HL-60 (cell line): ENCODE data around the gene COP1.

Experiments
- DNase-seq, 2 experiments: peaks; one replicate each; pipeline ENCODE4 v3.0.0-alpha.2; 2010 to 2020; ENCODE audit warnings: low read depth in 1 of 2, low spot score in 1 of 2
- H3K27ac ChIP-seq: fragments of 250-450 bp; sonication (Bioruptor Pico); replicated peaks from 2 replicates; pipeline ENCODE4 v1.5.1; 2020; ENCODE audit warnings: mild to moderate bottlenecking, moderate library complexity
- H3K27me3 ChIP-seq: fragments of 250-450 bp; sonication (Bioruptor Pico); 2 replicates; pipeline ENCODE4 v1.5.1; 2021; ENCODE audit warnings: mild to moderate bottlenecking, moderate library complexity; ENCODE audit not compliant: insufficient read depth, poor library complexity, severe bottlenecking
- H3K4me3 ChIP-seq: replicated peaks from 2 replicates; pipeline ENCODE4 v1.5.1; 2011; ENCODE audit warnings: mild to moderate bottlenecking, control low read depth, low read length; ENCODE audit not compliant: insufficient read depth
- CTCF ChIP-seq: IDR thresholded peaks from one replicate; pipeline ENCODE4 v1.5.1; 2011; ENCODE audit warnings: low read length, control low read depth, inconsistent platforms; ENCODE audit not compliant: insufficient read depth
- GABPA ChIP-seq: IDR thresholded peaks from 2 replicates; pipeline ENCODE4 v1.6.1; 2012; ENCODE audit warnings: low read depth
- POLR2AphosphoS5 ChIP-seq: IDR thresholded peaks from 2 replicates; pipeline ENCODE4 v1.6.1; 2012; ENCODE audit warnings: low read depth
- SPI1 ChIP-seq: IDR thresholded peaks from 2 replicates; pipeline ENCODE4 v1.6.1; 2012; ENCODE audit warnings: low read depth, mild to moderate bottlenecking, borderline replicate concordance
- TF ChIP-seq, protein P1 (sequence below): IDR thresholded peaks from 2 replicates; pipeline ENCODE4 v1.6.1; 2012; ENCODE audit warnings: low read depth; ENCODE audit not compliant: insufficient replicate concordance

Gene COP1

GRCh38 chr1:175936736-175937135 lies 270.4 kb downstream of the COP1 start:
- H3K27ac ChIP-seq: no peak overlapping the region
- H3K4me3 ChIP-seq: no peak overlapping the region
- DNase-seq: no peak
- H3K27me3 ChIP-seq: no peaks in the 10 kb centered on the region
- TF ChIP-seq SPI1 (no peak), POLR2AphosphoS5 (no peak), GABPA (no peak), CTCF (no peak)
- TF ChIP-seq, protein P1, sequence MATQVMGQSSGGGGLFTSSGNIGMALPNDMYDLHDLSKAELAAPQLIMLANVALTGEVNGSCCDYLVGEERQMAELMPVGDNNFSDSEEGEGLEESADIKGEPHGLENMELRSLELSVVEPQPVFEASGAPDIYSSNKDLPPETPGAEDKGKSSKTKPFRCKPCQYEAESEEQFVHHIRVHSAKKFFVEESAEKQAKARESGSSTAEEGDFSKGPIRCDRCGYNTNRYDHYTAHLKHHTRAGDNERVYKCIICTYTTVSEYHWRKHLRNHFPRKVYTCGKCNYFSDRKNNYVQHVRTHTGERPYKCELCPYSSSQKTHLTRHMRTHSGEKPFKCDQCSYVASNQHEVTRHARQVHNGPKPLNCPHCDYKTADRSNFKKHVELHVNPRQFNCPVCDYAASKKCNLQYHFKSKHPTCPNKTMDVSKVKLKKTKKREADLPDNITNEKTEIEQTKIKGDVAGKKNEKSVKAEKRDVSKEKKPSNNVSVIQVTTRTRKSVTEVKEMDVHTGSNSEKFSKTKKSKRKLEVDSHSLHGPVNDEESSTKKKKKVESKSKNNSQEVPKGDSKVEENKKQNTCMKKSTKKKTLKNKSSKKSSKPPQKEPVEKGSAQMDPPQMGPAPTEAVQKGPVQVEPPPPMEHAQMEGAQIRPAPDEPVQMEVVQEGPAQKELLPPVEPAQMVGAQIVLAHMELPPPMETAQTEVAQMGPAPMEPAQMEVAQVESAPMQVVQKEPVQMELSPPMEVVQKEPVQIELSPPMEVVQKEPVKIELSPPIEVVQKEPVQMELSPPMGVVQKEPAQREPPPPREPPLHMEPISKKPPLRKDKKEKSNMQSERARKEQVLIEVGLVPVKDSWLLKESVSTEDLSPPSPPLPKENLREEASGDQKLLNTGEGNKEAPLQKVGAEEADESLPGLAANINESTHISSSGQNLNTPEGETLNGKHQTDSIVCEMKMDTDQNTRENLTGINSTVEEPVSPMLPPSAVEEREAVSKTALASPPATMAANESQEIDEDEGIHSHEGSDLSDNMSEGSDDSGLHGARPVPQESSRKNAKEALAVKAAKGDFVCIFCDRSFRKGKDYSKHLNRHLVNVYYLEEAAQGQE: no peak

GRCh38 chr1:175935566-175936115 lies 271.4 kb downstream of the COP1 start:
- H3K27me3 ChIP-seq: no peaks in the 10 kb centered on the region
- DNase-seq: no peak

GRCh38 chr1:175935166-175935565 lies 271.9 kb downstream of the COP1 start:
- TF ChIP-seq SPI1 (no peak), GABPA (no peak)
- no peak overlapping the region for H3K27ac ChIP-seq

More at GRCh38 chr1:175935566-175936115, 271.4 kb downstream of the COP1 start:
- TF ChIP-seq, protein P1: no peak
- no peak for TF ChIP-seq SPI1
- no peak for TF ChIP-seq GABPA
- no peak for TF ChIP-seq POLR2AphosphoS5
- no peak for TF ChIP-seq CTCF
- Histone ChIP-seq H3K27ac (no peak overlapping the region), H3K4me3 (no peak overlapping the region)

DNA sequence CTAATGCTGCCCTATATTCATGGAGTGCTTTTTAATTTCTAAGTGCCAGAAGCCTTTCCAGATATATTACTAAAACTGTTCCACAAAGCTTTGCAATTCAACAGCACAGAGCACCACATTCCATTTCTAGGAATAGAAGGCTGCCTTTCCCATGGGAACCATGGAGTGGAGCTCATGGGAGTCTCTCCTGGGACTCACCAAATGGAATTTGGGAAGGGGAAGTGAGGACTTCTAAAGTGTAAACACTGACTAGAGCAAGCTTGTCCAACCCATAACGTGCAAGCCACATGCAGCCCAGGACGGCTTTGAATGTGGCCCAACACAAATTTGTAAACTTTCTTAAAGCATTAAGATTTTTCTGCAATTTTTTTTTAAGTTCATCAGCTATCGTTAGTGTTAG lies 273.3 kb downstream of the COP1 start:
- no peak for DNase-seq
- Histone ChIP-seq H3K27me3 (no peaks in the 10 kb centered on the region), H3K4me3 (no peak overlapping the region), H3K27ac (no peak overlapping the region)
- TF ChIP-seq GABPA (no peak), CTCF (no peak), POLR2AphosphoS5 (no peak), SPI1 (no peak)
- TF ChIP-seq, protein P1: no peak

More at GRCh38 chr1:175935166-175935565, 271.9 kb downstream of the COP1 start:
- no peaks in the 10 kb centered on the region for H3K27me3 ChIP-seq
- H3K4me3 ChIP-seq: no peak overlapping the region
- DNase-seq: no peak
